Endodermal cell (in vitro differentiated cells): ENCODE measurements around the gene DAGLA. TPM values are rescaled to one million over a fixed set of nuclear protein-coding genes. Genes with fewer than 3 reads are reported as not detected.

Experiments
- DNase-seq: peaks from one replicate; pipeline ENCODE4 v3.0.0-alpha.2; 2017
- H3K27ac ChIP-seq: 2 replicates; pipeline ENCODE4 v1.5.1; 2013; ENCODE audit warnings: mild to moderate bottlenecking, low read depth, low read length, moderate library complexity
- H3K27me3 ChIP-seq: 2 replicates; pipeline ENCODE4 v1.6.1; 2013; ENCODE audit warnings: mild to moderate bottlenecking, low read length, moderate library complexity; ENCODE audit not compliant: insufficient read depth, control insufficient read depth, poor library complexity, severe bottlenecking
- H3K36me3 ChIP-seq: 2 replicates; pipeline ENCODE4 v1.7.0; 2013; ENCODE audit warnings: mild to moderate bottlenecking, low read length, moderate library complexity; ENCODE audit not compliant: control insufficient read depth, insufficient read depth
- H3K4me1 ChIP-seq: one replicate; pipeline ENCODE4 v1.7.0; 2013; ENCODE audit warnings: low read length; ENCODE audit not compliant: control insufficient read depth, insufficient read depth
- H3K4me3 ChIP-seq: 2 replicates; pipeline ENCODE4 v1.5.1; 2013; ENCODE audit warnings: mild to moderate bottlenecking, low read length, moderate library complexity
- H3K9ac ChIP-seq: 2 replicates; pipeline ENCODE4 v1.6.1; 2013; ENCODE audit warnings: mild to moderate bottlenecking, low read length, moderate library complexity; ENCODE audit not compliant: poor library complexity, severe bottlenecking; ENCODE audit errors: extremely low read depth
- H3K9me3 ChIP-seq: 2 replicates; pipeline ENCODE4 v1.6.1; 2013; ENCODE audit warnings: mild to moderate bottlenecking, low read length, moderate library complexity; ENCODE audit not compliant: control insufficient read depth
- H3K27ac Mint-ChIP-seq: 2 replicates; pipeline ENCODE4 v1.8.0; 2020; ENCODE audit warnings: mixed read lengths
- H3K27me3 Mint-ChIP-seq: 2 replicates; pipeline ENCODE4 v1.8.0; 2021; ENCODE audit warnings: mild to moderate bottlenecking, mixed read lengths; ENCODE audit not compliant: insufficient read depth
- H3K36me3 Mint-ChIP-seq: 2 replicates; pipeline ENCODE4 v1.8.0; 2020; ENCODE audit warnings: low read depth, mixed read lengths
- H3K4me1 Mint-ChIP-seq: 2 replicates; pipeline ENCODE4 v1.8.0; 2020; ENCODE audit warnings: mixed read lengths
- H3K4me3 Mint-ChIP-seq: 2 replicates; pipeline ENCODE4 v1.8.0; 2020; ENCODE audit warnings: mild to moderate bottlenecking, moderate library complexity, mixed read lengths
- H3K9me3 Mint-ChIP-seq: 2 replicates; pipeline ENCODE4 v1.8.0; 2020; ENCODE audit warnings: mild to moderate bottlenecking, mixed read lengths
- CTCF ChIP-seq: fragments of 200-600 bp; sonication (generic); conservative IDR thresholded peaks from 2 replicates; pipeline ENCODE4 v1.5.0; 2021; ENCODE audit warnings: antibody characterized with exemption, mild to moderate bottlenecking
- WGBS, 2 experiments: methylation state at CpG; one replicate each; pipeline versions ENCODE4 v1.1.5 to v1.1.7; 2013; ENCODE audit warnings: missing lambda C conversion rate in 2 of 2, mixed read lengths in 1 of 2; ENCODE audit not compliant: insufficient coverage in 1 of 2, insufficient read length in 1 of 2; 5-methylcytosine and 5-hydroxymethylcytosine counted together
- total RNA-seq, 2 donors: library from RNA; stranded (reverse); fragmentation: NEBNext Ultra II Directional in 1 of 2; extraction: Animal tissue kit (Norgen Biotek cat#: 25700) in 1 of 2; gene quantifications; 2 replicates in 1 of 2; 3 replicates in 1 of 2; pipeline ENCODE4 v1.2.1, GENCODE V29; 2021

DAGLA gene
- total RNA-seq, 2 donors from 2014 or later, result 5.6 to 8.7 TPM

GRCh38 chr11:61782841-61783240 is 102.7 kb downstream of the DAGLA start:
- no peaks in the 10 kb centered on the region for H3K27me3 Mint-ChIP-seq
- no peak for TF ChIP-seq CTCF
- no peak overlapping the region for H3K9ac ChIP-seq
- no peak overlapping the region for H3K27ac Mint-ChIP-seq
- peaks cover 47% of the 10 kb centered on the region for H3K36me3 ChIP-seq
- peaks cover 46% of the 10 kb centered on the region for H3K36me3 Mint-ChIP-seq
- WGBS, 2 experiments, result 97% methylated on average over 10 to 11 of the region's 11 CpGs
- no peaks in the 10 kb centered on the region for H3K4me1 ChIP-seq
- no peak for DNase-seq
- no peaks in the 10 kb centered on the region for H3K9me3 ChIP-seq
- no peak overlapping the region for H3K27ac ChIP-seq
- no peak overlapping the region for H3K4me3 ChIP-seq
- no peaks in the 10 kb centered on the region for H3K4me1 Mint-ChIP-seq
- no peak overlapping the region for H3K4me3 Mint-ChIP-seq
- H3K9me3 Mint-ChIP-seq, result no peaks in the 10 kb centered on the region
- no peaks in the 10 kb centered on the region for H3K27me3 ChIP-seq

- Histone ChIP-seq H3K4me1 (no peaks in the 10 kb centered on the region), H3K36me3 (peaks cover 50% of the 10 kb centered on the region), H3K27me3 (no peaks in the 10 kb centered on the region), H3K27ac (no peak overlapping the region), H3K4me3 (no peak overlapping the region), H3K9ac (no peak overlapping the region), H3K9me3 (no peaks in the 10 kb centered on the region)
- peaks cover 42% of the 10 kb centered on the region for H3K36me3 Mint-ChIP-seq
- no peaks in the 10 kb centered on the region for H3K27me3 Mint-ChIP-seq
- no peak for TF ChIP-seq CTCF
- no peak overlapping the region for H3K27ac Mint-ChIP-seq
- no peak overlapping the region for H3K4me3 Mint-ChIP-seq
- no peaks in the 10 kb centered on the region for H3K9me3 Mint-ChIP-seq
- WGBS, 2 experiments, result 76 to 84% methylated on average over 8 to 13 of the region's 13 CpGs
- DNase-seq, result no peak
- no peaks in the 10 kb centered on the region for H3K4me1 Mint-ChIP-seq
Observed at GRCh38 chr11:61783717-61784505, 103.7 kb downstream of the DAGLA start.

GRCh38 chr11:61784506-61784805 is 104.3 kb downstream of the DAGLA start:
- Mint-ChIP-seq H3K27me3 (no peaks in the 10 kb centered on the region), H3K27ac (no peak overlapping the region), H3K4me3 (no peak overlapping the region), H3K36me3 (peaks cover 46% of the 10 kb centered on the region), H3K4me1 (no peaks in the 10 kb centered on the region), H3K9me3 (no peaks in the 10 kb centered on the region)
- Histone ChIP-seq H3K36me3 (peaks cover 55% of the 10 kb centered on the region), H3K9ac (no peak overlapping the region), H3K4me3 (no peak overlapping the region), H3K4me1 (no peaks in the 10 kb centered on the region), H3K9me3 (no peaks in the 10 kb centered on the region), H3K27me3 (no peaks in the 10 kb centered on the region), H3K27ac (no peak overlapping the region)
- no peak for TF ChIP-seq CTCF
- DNase-seq, result no peak
- 92 to 100% methylated on average over 4 to 7 of the region's 7 CpGs for WGBS, 2 experiments
